Effector memory CD4-positive, alpha-beta T cell (primary cell): Measurements from ENCODE around the gene AGO3.

Source experiments
- DNase-seq, 3 donors: peaks; one replicate each; pipeline ENCODE4 v3.0.0-alpha.2; 2020
- H3K27ac ChIP-seq: 2 replicates; pipeline ENCODE4 v1.7.0; 2013; ENCODE audit warnings: mild to moderate bottlenecking, low read length, moderate library complexity; ENCODE audit not compliant: insufficient read depth, poor library complexity, severe bottlenecking
- H3K27me3 ChIP-seq: replicated peaks from 2 replicates; pipeline ENCODE4 v1.7.0; 2013; ENCODE audit warnings: mild to moderate bottlenecking, low read length; ENCODE audit not compliant: insufficient read depth, control insufficient read depth, poor library complexity, severe bottlenecking
- H3K36me3 ChIP-seq: 2 replicates; pipeline ENCODE4 v1.7.0; 2013; ENCODE audit warnings: mild to moderate bottlenecking, low read length, moderate library complexity; ENCODE audit not compliant: control insufficient read depth, insufficient read depth
- H3K4me1 ChIP-seq: 2 replicates; pipeline ENCODE4 v1.7.0; 2013; ENCODE audit warnings: low read length, mild to moderate bottlenecking; ENCODE audit not compliant: control insufficient read depth, insufficient read depth, poor library complexity, severe bottlenecking
- H3K4me3 ChIP-seq: 2 replicates; pipeline ENCODE4 v1.7.0; 2013; ENCODE audit warnings: low read length, low read depth, mild to moderate bottlenecking; ENCODE audit not compliant: insufficient read depth, poor library complexity, severe bottlenecking
- H3K9me3 ChIP-seq: 2 replicates; pipeline ENCODE4 v1.7.0; 2013; ENCODE audit warnings: mild to moderate bottlenecking, low read length, moderate library complexity; ENCODE audit not compliant: control insufficient read depth

AGO3 gene

DNA sequence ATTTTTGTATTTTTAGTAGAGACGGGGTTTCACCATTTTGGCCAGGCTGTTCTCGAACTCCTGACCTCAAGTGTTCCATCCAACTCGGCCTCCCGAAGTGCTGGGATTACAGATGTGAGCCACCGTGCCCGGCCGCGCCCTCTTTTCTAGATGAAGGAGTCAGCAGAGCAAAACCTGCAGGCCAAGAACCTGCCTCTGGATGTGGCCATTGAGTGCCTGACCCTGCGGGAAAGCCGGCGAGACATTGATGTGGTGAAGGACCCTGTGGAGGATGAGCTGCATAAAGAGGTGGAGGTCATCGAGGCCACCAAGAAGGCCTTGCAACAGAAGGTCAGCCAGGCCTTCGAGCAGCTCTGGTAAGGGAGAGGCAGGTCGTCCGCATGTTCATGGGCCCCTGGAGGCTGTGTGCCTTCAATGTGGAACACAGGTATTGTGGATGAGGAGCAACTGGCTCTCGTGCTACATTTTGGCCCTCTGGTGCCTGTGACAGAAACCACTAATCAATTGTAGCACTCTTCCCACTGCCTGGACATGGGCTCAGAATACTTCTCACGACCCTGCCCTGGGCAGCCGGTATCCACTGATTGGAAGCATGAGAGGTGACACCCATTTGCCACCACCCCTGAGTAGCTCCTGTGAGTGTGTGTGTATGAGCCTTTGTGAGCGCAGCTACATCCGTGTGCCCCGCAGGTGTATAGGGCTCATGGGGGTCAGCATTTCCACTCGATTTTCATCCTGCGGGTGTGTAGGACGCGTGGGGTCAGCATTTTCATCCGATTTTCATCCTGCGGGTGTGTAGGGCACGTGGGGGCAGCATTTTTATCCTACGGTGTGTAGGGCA is 155.0 kb downstream of the AGO3 start:
- DNase-seq, result no peak
- H3K4me3 ChIP-seq, result no peak overlapping the region
- no peak overlapping the region for H3K27ac ChIP-seq
- H3K4me1 ChIP-seq, result peaks cover 17% of the 10 kb centered on the region
- no peaks in the 10 kb centered on the region for H3K9me3 ChIP-seq
- no peaks in the 10 kb centered on the region for H3K36me3 ChIP-seq
- H3K27me3 ChIP-seq, result peaks cover 10% of the 10 kb centered on the region

- Histone ChIP-seq H3K9me3 (no peaks in the 10 kb centered on the region), H3K27me3 (peaks cover 10% of the 10 kb centered on the region), H3K4me1 (peaks cover 17% of the 10 kb centered on the region), H3K27ac (no peak overlapping the region), H3K36me3 (peaks cover 6% of the 10 kb centered on the region), H3K4me3 (no peak overlapping the region)
- no peak for DNase-seq
Observed at GRCh38 chr1:36086529-36087232, 155.8 kb downstream of the AGO3 start.

- Histone ChIP-seq H3K36me3 (peaks cover 13% of the 10 kb centered on the region), H3K9me3 (no peaks in the 10 kb centered on the region), H3K27me3 (peaks cover 10% of the 10 kb centered on the region), H3K27ac (no peak overlapping the region), H3K4me3 (no peak overlapping the region), H3K4me1 (peaks cover 17% of the 10 kb centered on the region)
- DNase-seq, result no peak
Observed at GRCh38 chr1:36087233-36088123, 156.6 kb downstream of the AGO3 start.

DNA sequence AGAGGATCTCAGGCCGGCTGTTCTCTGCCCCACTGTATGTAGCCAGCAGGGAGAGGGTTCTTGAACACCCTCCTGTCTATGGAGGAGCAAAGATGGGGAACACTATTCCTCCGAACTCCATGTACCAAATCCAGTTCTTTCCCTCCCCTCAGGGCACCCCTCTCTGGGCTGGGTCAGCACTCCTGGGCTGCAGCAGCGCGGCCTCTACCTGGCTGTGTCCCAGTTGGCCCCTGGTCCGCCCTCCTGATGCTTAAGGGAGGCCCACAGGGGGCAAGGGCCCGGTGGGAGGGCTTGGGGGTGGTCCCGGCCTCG is 157.3 kb downstream of the AGO3 start:
- H3K4me1 ChIP-seq, result peaks cover 17% of the 10 kb centered on the region
- peak overlapping the region; percentile 85 for H3K27ac ChIP-seq
- H3K4me3 ChIP-seq, result peak overlapping the region; percentile 97
- no peak for DNase-seq
- H3K27me3 ChIP-seq, result peaks cover 10% of the 10 kb centered on the region
- no peaks in the 10 kb centered on the region for H3K9me3 ChIP-seq
- H3K36me3 ChIP-seq, result peaks cover 21% of the 10 kb centered on the region

DNA sequence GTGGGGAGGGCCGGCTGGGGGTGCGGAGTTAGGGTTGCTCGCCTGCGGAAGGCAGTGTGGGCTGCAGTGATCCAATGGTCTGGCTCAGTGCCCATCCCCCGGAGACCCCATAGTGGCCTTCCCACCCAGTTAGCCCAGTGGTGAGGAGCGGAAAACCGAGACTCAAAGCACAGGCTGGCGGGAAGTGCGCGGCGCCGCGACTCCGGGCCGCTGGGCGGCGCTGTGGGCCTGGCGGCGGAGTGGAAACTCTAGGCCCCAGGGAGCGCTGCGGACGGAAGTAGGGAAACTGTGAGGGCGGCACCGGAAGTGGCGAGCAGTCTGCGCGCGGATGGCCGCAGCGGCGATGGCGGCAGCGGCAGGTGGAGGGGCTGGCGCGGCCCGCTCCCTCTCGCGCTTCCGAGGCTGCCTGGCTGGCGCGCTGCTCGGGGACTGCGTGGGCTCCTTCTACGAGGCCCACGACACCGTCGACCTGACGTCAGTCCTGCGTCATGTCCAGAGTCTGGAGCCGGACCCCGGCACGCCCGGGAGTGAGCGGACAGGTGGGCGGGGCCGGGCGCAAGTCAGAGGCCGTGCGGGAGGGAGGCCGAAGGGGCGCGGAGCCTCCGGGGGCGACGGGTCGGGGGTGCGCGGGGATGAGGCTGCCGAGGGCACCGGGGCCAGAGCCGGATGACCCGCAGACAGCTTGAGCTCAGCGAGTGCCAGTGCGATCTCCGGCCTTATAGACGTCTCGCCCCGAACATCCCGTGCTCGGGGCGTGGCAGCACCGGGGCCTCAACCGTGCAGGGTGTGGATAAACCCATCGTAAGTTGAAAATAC is 157.9 kb downstream of the AGO3 start, which contains the start of gene ADPRS:
ADPRS (plus strand) TSS at position 316 of the 816 bp plus-strand sequence; CDS start at position 329, 13 bp downstream.
- H3K4me1 ChIP-seq, result peaks cover 17% of the 10 kb centered on the region
- DNase-seq, result peak; percentile 79 to 85 (median 85)

GRCh38 chr1:36089393-36090121 is 158.7 kb downstream of the AGO3 start:
- H3K27ac ChIP-seq, result peak overlapping the region; percentile 85
- peak overlapping the region; percentile 97 for H3K4me3 ChIP-seq
- H3K4me1 ChIP-seq, result peaks cover 12% of the 10 kb centered on the region
- peaks cover 34% of the 10 kb centered on the region for H3K36me3 ChIP-seq
- no peaks in the 10 kb centered on the region for H3K27me3 ChIP-seq
- no peaks in the 10 kb centered on the region for H3K9me3 ChIP-seq
- DNase-seq, result no peak

More for the DNA sequence above, 157.9 kb downstream of the AGO3 start, which contains the start of gene ADPRS:
- Histone ChIP-seq H3K4me3 (peak within 1 kb of the TSS; percentile 97), H3K27me3 (peaks cover 7% of the 10 kb centered on the region), H3K9me3 (no peaks in the 10 kb centered on the region), H3K27ac (peak within 1 kb of the TSS; percentile 85), H3K36me3 (peaks cover 27% of the 10 kb centered on the region)

DNA sequence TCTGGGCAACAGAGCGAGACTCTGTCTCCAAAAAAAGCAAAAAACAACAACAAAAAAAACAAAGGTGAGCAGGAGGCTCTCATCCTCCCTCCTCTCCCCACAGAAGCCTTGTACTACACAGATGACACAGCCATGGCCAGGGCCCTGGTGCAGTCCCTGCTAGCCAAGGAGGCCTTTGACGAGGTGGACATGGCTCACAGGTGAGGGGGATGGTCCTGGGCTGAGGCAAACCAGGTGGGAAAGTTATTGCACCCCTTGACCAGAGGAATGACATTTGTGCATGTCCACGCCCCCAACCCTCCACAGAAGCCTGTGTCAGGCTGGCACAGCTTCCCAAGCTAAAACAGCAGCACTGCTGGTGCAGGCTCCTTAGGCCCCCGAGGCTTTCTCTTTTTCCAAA is 160.2 kb downstream of the AGO3 start:
- Histone ChIP-seq H3K36me3 (peaks cover 48% of the 10 kb centered on the region), H3K27ac (no peak overlapping the region), H3K27me3 (no peaks in the 10 kb centered on the region), H3K4me1 (peaks cover 12% of the 10 kb centered on the region), H3K9me3 (no peaks in the 10 kb centered on the region), H3K4me3 (no peak overlapping the region)
- DNase-seq, result no peak

- Histone ChIP-seq H3K36me3 (peaks cover 54% of the 10 kb centered on the region), H3K9me3 (no peaks in the 10 kb centered on the region), H3K27me3 (no peaks in the 10 kb centered on the region), H3K27ac (no peak overlapping the region), H3K4me3 (no peak overlapping the region), H3K4me1 (peaks cover 12% of the 10 kb centered on the region)
- no peak for DNase-seq
Observed at GRCh38 chr1:36091698-36092097, 160.8 kb downstream of the AGO3 start.
